ENCODE measurements around the gene PLEKHA7.

DNA sequence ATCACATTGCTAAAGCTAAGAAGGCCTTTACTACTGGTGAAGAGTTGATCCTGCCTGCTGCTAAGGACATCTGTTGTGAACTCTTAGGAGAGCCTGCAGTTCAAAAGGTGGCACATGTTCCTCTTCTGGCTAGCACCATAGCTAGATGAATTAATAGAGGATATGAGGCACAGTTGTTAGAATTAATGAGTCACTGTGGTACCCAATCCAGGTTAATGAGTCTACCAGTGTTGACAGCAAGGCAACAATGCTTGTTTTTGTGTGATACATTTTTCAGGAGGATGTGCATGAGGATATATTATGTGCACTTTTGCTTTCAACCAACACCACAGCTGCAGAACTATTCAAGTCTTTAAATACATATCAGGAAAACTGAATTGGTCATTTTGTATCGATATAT, 263.8 kb downstream of the PLEKHA7 start:
- TF ChIP-seq KAT7 (CRISPR knock-in tag; IDR thresholded peaks at IDR 0.05; ENCODE audit: borderline replicate concordance) (no peak), ZNF423 (CRISPR knock-in tag; IDR thresholded peaks at IDR 0.05) (no peak), NR2C2 (CRISPR knock-in tag; IDR thresholded peaks at IDR 0.05) (no peak), SP1 (CRISPR knock-in tag; conservative IDR thresholded peaks at IDR 0.05) (no peak), CREM (CRISPR knock-in tag; IDR thresholded peaks at IDR 0.05) (no peak), CBFB (CRISPR knock-in tag; IDR thresholded peaks at IDR 0.05; ENCODE audit: low read depth) (no peak)
- TF ChIP-seq, protein P1, sequence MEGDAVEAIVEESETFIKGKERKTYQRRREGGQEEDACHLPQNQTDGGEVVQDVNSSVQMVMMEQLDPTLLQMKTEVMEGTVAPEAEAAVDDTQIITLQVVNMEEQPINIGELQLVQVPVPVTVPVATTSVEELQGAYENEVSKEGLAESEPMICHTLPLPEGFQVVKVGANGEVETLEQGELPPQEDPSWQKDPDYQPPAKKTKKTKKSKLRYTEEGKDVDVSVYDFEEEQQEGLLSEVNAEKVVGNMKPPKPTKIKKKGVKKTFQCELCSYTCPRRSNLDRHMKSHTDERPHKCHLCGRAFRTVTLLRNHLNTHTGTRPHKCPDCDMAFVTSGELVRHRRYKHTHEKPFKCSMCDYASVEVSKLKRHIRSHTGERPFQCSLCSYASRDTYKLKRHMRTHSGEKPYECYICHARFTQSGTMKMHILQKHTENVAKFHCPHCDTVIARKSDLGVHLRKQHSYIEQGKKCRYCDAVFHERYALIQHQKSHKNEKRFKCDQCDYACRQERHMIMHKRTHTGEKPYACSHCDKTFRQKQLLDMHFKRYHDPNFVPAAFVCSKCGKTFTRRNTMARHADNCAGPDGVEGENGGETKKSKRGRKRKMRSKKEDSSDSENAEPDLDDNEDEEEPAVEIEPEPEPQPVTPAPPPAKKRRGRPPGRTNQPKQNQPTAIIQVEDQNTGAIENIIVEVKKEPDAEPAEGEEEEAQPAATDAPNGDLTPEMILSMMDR (IDR thresholded peaks at IDR 0.05) = no peak

Data from WTC11 (cell line).